Lower lobe of right lung (tissue), 2 donors: ENCODE results near the gene TCEAL3. TPM values are rescaled to one million over a fixed set of nuclear protein-coding genes. Genes with fewer than 3 reads are reported as not detected.

Experiments used
- ATAC-seq, 2 donors: fragments of 200-7000 bp; cut with Tn5 transposase; one replicate each; pipeline ENCODE4 v1.9.1; 2020 to 2022; ENCODE audit warnings: mild to moderate bottlenecking in 2 of 2, moderate library complexity in 2 of 2
- DNase-seq: peaks from one replicate; pipeline ENCODE4 v3.0.0-alpha.2; 2020
- H3K27ac ChIP-seq: fragments of 200-600 bp; one replicate; pipeline ENCODE4 v1.8.0; 2022
- H3K27me3 ChIP-seq: fragments of 200-600 bp; one replicate; pipeline ENCODE4 v1.8.0; 2022; ENCODE audit warnings: low read depth
- H3K36me3 ChIP-seq: fragments of 200-600 bp; one replicate; pipeline ENCODE4 v1.8.0; 2022; ENCODE audit warnings: mild to moderate bottlenecking
- H3K4me1 ChIP-seq: fragments of 200-600 bp; one replicate; pipeline ENCODE4 v1.8.0; 2022
- H3K4me3 ChIP-seq: fragments of 200-600 bp; one replicate; pipeline ENCODE4 v1.8.0; 2022; ENCODE audit warnings: mild to moderate bottlenecking
- H3K9me3 ChIP-seq: fragments of 200-600 bp; one replicate; pipeline ENCODE4 v1.8.0; 2022
- CTCF ChIP-seq: fragments of 200-600 bp; IDR thresholded peaks from one replicate; pipeline ENCODE4 v1.8.0; 2022; ENCODE audit warnings: antibody characterized with exemption, mild to moderate bottlenecking
- intact Hi-C: fragments of 100-400 bp; cut with DNase I; formaldehyde crosslinking; loops from one replicate; pipeline ENCODE4 v1.11.0; 2022
- total RNA-seq: library from RNA; stranded (reverse); fragmentation: NEBNext Ultra II Directional; extraction: Animal tissue kit (Norgen Biotek cat#: 25700); gene quantifications from one replicate; pipeline ENCODE4 v1.2.1, GENCODE V29; 2021
- donor health status: DM: no; HTN: yes; CAD: no; lungs with severe emphysema.

Gene TCEAL3
- total RNA-seq, 1 donor from 2014 or later, result 19.1 TPM

- Histone ChIP-seq H3K4me3 (no peak overlapping the region), H3K36me3 (no peaks in the 10 kb centered on the region), H3K27ac (no peak overlapping the region), H3K4me1 (peaks cover 5% of the 10 kb centered on the region), H3K9me3 (no peaks in the 10 kb centered on the region), H3K27me3 (no peaks in the 10 kb centered on the region)
- ATAC-seq (no peak), DNase-seq (no peak)
- no peak for TF ChIP-seq CTCF
- intact Hi-C loops, result no loop called here
Observed at GRCh38 chrX:103626855-103627254, 19.1 kb downstream of the TCEAL3 start.

GRCh38 chrX:103628386-103629317, 20.9 kb downstream of the TCEAL3 start, which contains the start of gene TCEAL1:
TCEAL1 (plus strand) TSS chrX:103628975; CDS start chrX:103629917, 942 bp downstream.
- ATAC-seq (peak; percentile 77 to 81), DNase-seq (peak; percentile 74)
- intact Hi-C loops, result no loop called here
- no peaks in the 10 kb centered on the region for H3K27me3 ChIP-seq
- H3K9me3 ChIP-seq, result no peaks in the 10 kb centered on the region
- H3K4me3 ChIP-seq, result peak within 1 kb of the TSS; percentile 67
- H3K27ac ChIP-seq, result peak within 1 kb of the TSS; percentile 86
- peaks cover 5% of the 10 kb centered on the region for H3K4me1 ChIP-seq
- TF ChIP-seq CTCF, result no peak
- no peaks in the 10 kb centered on the region for H3K36me3 ChIP-seq

GRCh38 chrX:103629318-103630170, 21.8 kb downstream of the TCEAL3 start:
- ATAC-seq (peak; percentile 91 to 92), DNase-seq (peak; percentile 66)
- Histone ChIP-seq H3K4me3 (peak overlapping the region; percentile 67), H3K27me3 (no peaks in the 10 kb centered on the region), H3K36me3 (no peaks in the 10 kb centered on the region), H3K27ac (peak overlapping the region; percentile 86), H3K4me1 (peaks cover 5% of the 10 kb centered on the region), H3K9me3 (no peaks in the 10 kb centered on the region)
- intact Hi-C loops, result no loop called here
- TF ChIP-seq CTCF, result peak; percentile 37

DNA sequence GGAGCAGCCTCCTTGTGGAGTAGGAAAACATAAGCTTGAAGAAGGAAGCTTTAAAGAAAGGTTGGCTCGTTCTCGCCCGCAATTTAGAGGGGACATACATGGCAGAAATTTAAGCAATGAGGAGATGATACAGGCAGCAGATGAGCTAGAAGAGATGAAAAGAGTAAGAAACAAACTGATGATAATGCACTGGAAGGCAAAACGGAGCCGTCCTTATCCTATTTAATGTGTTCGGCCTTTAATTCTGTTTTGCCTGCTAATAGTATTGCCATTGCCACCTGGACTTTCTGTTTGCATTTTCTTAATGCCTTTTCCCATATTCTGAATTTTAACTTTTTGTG, 22.4 kb downstream of the TCEAL3 start:
- peaks cover 5% of the 10 kb centered on the region for H3K4me1 ChIP-seq
- no peaks in the 10 kb centered on the region for H3K27me3 ChIP-seq
- peak overlapping the region; percentile 67 for H3K4me3 ChIP-seq
- no peak for TF ChIP-seq CTCF
- DNase-seq (no peak), ATAC-seq (no peak)
- peak overlapping the region; percentile 86 for H3K27ac ChIP-seq
- H3K9me3 ChIP-seq, result no peaks in the 10 kb centered on the region
- no peaks in the 10 kb centered on the region for H3K36me3 ChIP-seq
- intact Hi-C loops, result no loop called here

DNA sequence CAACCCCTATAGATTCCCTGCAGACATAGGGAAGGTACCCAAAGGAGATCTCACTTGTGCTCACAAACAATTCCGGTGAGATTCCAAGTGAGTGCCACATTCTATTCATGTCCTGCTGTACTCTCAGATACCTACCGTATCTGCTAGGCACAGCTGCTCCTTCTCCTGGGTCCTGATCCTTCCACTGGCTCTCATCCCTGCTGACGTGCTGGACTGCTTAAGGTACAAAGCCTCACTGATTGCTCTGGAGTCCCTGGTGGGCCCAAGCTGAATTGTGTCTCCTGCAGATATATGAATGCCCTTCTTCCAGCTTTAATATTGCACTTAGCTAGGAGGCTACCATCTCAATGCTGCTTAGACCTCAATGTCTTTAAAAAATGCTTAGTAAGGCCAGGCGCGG, 23.4 kb downstream of the TCEAL3 start:
- no peaks in the 10 kb centered on the region for H3K27me3 ChIP-seq
- H3K36me3 ChIP-seq, result no peaks in the 10 kb centered on the region
- ATAC-seq (no peak), DNase-seq (no peak)
- no peak overlapping the region for H3K4me3 ChIP-seq
- no peaks in the 10 kb centered on the region for H3K9me3 ChIP-seq
- peaks cover 5% of the 10 kb centered on the region for H3K4me1 ChIP-seq
- no peak overlapping the region for H3K27ac ChIP-seq
- no peak for TF ChIP-seq CTCF
- intact Hi-C loops, result no loop called here
